Tibial artery (tissue), 4 donors: Measurements from ENCODE around the gene MICB.

Experiments
- DNase-seq, 2 donors: peaks; one replicate each; pipeline ENCODE4 v3.0.0-alpha.2; 2019
- H3K27ac ChIP-seq, 2 donors: fragments of 200-600 bp; sonication (generic) in 1 of 2; 1 replicate in 1 of 2; 2 replicates in 1 of 2; pipeline ENCODE4 v1.5.1; 2018 to 2019; ENCODE audit warnings: mild to moderate bottlenecking in 1 of 2
- H3K27me3 ChIP-seq, 2 donors: fragments of 200-600 bp; sonication (generic) in 1 of 2; one replicate each; pipeline versions ENCODE4 v1.5.1 to v1.6.0; 2016 to 2019
- H3K36me3 ChIP-seq, 3 donors: fragments of 200-600 bp; sonication (generic) in 2 of 3; one replicate each; pipeline ENCODE4 v1.5.1; 2016 to 2019; ENCODE audit warnings: mild to moderate bottlenecking in 2 of 3
- H3K4me1 ChIP-seq, 4 donors: fragments of 200-600 bp; sonication (generic) in 2 of 4; 1 replicate in 3 of 4; 2 replicates in 1 of 4; pipeline ENCODE4 v1.5.1; 2016 to 2019
- H3K4me3 ChIP-seq, 2 donors: fragments of 200-600 bp; sonication (generic) in 1 of 2; 1 replicate in 1 of 2; 2 replicates in 1 of 2; pipeline ENCODE4 v1.5.1; 2018 to 2019; ENCODE audit warnings: mild to moderate bottlenecking in 2 of 2
- H3K9me3 ChIP-seq, 3 donors: fragments of 200-600 bp; sonication (generic) in 1 of 3; one replicate each; pipeline ENCODE4 v1.5.1; 2016 to 2019
- CTCF ChIP-seq, 2 experiments: fragments of 200-600 bp in 1 of 2; fragments of 450-650 bp in 1 of 2; IDR thresholded peaks; one replicate each; pipeline ENCODE4 v1.5.1; 2017 to 2019; ENCODE audit warnings: antibody characterized with exemption in 2 of 2, mild to moderate bottlenecking in 1 of 2, moderate library complexity in 1 of 2
- intact Hi-C: fragments of 100-400 bp; cut with DNase I; formaldehyde crosslinking; loops from one replicate; pipeline ENCODE4 v1.15.0; 2023; ENCODE audit warnings: low total_unique reads

The MICB gene

GRCh38 chr6:31462026-31462963 lies 35.6 kb upstream of the MICB start:
- Histone ChIP-seq H3K36me3 (no peaks in the 10 kb centered on the region), H3K4me3 (peak overlapping the region; percentile 44 to 46), H3K27ac (peak overlapping the region; percentile 23 to 63), H3K9me3 (no peaks in the 10 kb centered on the region), H3K4me1 (peaks cover 0 to 11% (median 8%) of the 10 kb centered on the region in 4 donors), H3K27me3 (no peaks in the 10 kb centered on the region)
- DNase-seq: no peak
- TF ChIP-seq CTCF (IDR thresholded peaks at IDR 0.05): no peak
- intact Hi-C loops: no loop called here

- H3K27me3 ChIP-seq: no peaks in the 10 kb centered on the region
- peak overlapping the region; percentile 39 to 63 for H3K27ac ChIP-seq
- H3K9me3 ChIP-seq: no peaks in the 10 kb centered on the region
- intact Hi-C loops: no loop called here
- TF ChIP-seq CTCF (IDR thresholded peaks at IDR 0.05): no peak
- peaks cover 0 to 11% (median 8%) of the 10 kb centered on the region in 4 donors for H3K4me1 ChIP-seq
- peak; percentile 88 to 92 for DNase-seq
- H3K4me3 ChIP-seq: peak overlapping the region; percentile 44 to 46
- H3K36me3 ChIP-seq: no peaks in the 10 kb centered on the region
These were observed 34.7 kb upstream of the MICB start for GRCh38 chr6:31462964-31463870.

- no peaks in the 10 kb centered on the region for H3K9me3 ChIP-seq
- H3K36me3 ChIP-seq: no peaks in the 10 kb centered on the region
- TF ChIP-seq CTCF (IDR thresholded peaks at IDR 0.05): no peak
- intact Hi-C loops: no loop called here
- no peak for DNase-seq
- no peak overlapping the region for H3K27ac ChIP-seq
- peaks cover 0 to 11% (median 8%) of the 10 kb centered on the region in 4 donors for H3K4me1 ChIP-seq
- H3K27me3 ChIP-seq: no peaks in the 10 kb centered on the region
- H3K4me3 ChIP-seq: no peak overlapping the region
These were observed 33.4 kb upstream of the MICB start for GRCh38 chr6:31464252-31465184.

GRCh38 chr6:31465185-31465536 lies 32.8 kb upstream of the MICB start:
- Histone ChIP-seq H3K9me3 (no peaks in the 10 kb centered on the region), H3K27ac (no peak overlapping the region), H3K36me3 (no peaks in the 10 kb centered on the region), H3K4me3 (no peak overlapping the region), H3K4me1 (peaks cover 0 to 11% (median 8%) of the 10 kb centered on the region in 4 donors), H3K27me3 (no peaks in the 10 kb centered on the region)
- DNase-seq: no peak
- no peak for TF ChIP-seq CTCF (IDR thresholded peaks at IDR 0.05)
- intact Hi-C loops: no loop called here

- Histone ChIP-seq H3K4me3 (no peak overlapping the region), H3K9me3 (no peaks in the 10 kb centered on the region)
- no peak for DNase-seq
These were observed 32.2 kb upstream of the MICB start for GRCh38 chr6:31465718-31466117.

More at GRCh38 chr6:31465718-31466117, 32.2 kb upstream of the MICB start:
- H3K4me1 ChIP-seq: peaks cover 0 to 11% (median 8%) of the 10 kb centered on the region in 4 donors
- TF ChIP-seq CTCF (IDR thresholded peaks at IDR 0.05): no peak
- no peaks in the 10 kb centered on the region for H3K36me3 ChIP-seq
- no peak overlapping the region for H3K27ac ChIP-seq
- H3K27me3 ChIP-seq: no peaks in the 10 kb centered on the region
- intact Hi-C loops: no loop called here
